ENCODE data around the gene ASB16. TPM values are rescaled to one million over a fixed set of nuclear protein-coding genes. Genes with fewer than 3 reads are reported as not detected.

The ASB16 gene
- total RNA-seq, 1 experiment from 2014 or later, result 0.37 TPM

GRCh38 chr17:44186307-44187130 is 16.0 kb downstream of the ASB16 start, which contains the start of gene TMUB2:
Gene TMUB2 (plus strand): TSS chr17:44186972. CDS start chr17:44187709, 737 bp downstream.
- peak within 1 kb of the TSS; percentile 89 to 91 for H3K4me3 ChIP-seq (replicated peaks in 1 of 2; ENCODE audit: low read depth in 1 of 2, low read length in 2 of 2)
- DNase-seq (ENCODE audit: low read depth, low spot score) (peak; percentile 99), ATAC-seq (peak; percentile 87)
- peaks cover 17 to 21% of the 10 kb centered on the region in 2 experiments; a peak in 3 of 4 replicates for H3K36me3 ChIP-seq (ENCODE audit: control insufficient read depth in 1 of 2, insufficient read depth in 2 of 2, low read length in 2 of 2)
- TF ChIP-seq SIN3A (IDR thresholded peaks at IDR 0.05; ENCODE audit: low read depth) (peak; percentile 22; the same call in 1 of the 2 replicates), POLR2AphosphoS5 (IDR thresholded peaks at IDR 0.05; ENCODE audit: low read depth, low read length) (peak; percentile 93), JUND (IDR thresholded peaks at IDR 0.05) (no peak), ZNF274 (IDR thresholded peaks at IDR 0.05; ENCODE audit: low read depth, low read length) (no peak), POLR2A (IDR thresholded peaks at IDR 0.05; ENCODE audit: borderline replicate concordance, extremely low read depth, insufficient read depth, insufficient read length) (peak; percentile 77), SRF (IDR thresholded peaks at IDR 0.05; ENCODE audit: low read depth) (peak; percentile 73; the same call in 1 of the 2 replicates), CTCF (IDR thresholded peaks at IDR 0.05 in 2 of 3, conservative IDR thresholded peaks at IDR 0.05 in 1 of 3; ENCODE audit: borderline replicate concordance in 1 of 3, insufficient read depth in 1 of 3, low read depth in 2 of 3, low read length in 2 of 3) (no peak), YY1 (IDR thresholded peaks at IDR 0.05; ENCODE audit: extremely low read depth, insufficient replicate concordance, low read depth, low read length) (no peak), FOSL1 (IDR thresholded peaks at IDR 0.05; ENCODE audit: low read depth) (no peak), ATF3 (IDR thresholded peaks at IDR 0.05) (no peak), CEBPB (IDR thresholded peaks at IDR 0.05; ENCODE audit: low read depth) (no peak), ZBTB33 (IDR thresholded peaks at IDR 0.05; ENCODE audit: extremely low read depth, insufficient replicate concordance, low read length) (no peak), EZH2 (IDR thresholded peaks at IDR 0.05) (no peak), SP1 (IDR thresholded peaks at IDR 0.05; ENCODE audit: low read depth) (peak; percentile 89), TCF7L2 (IDR thresholded peaks at IDR 0.05; ENCODE audit: borderline replicate concordance, extremely low read depth, insufficient read depth, insufficient read length) (peak; percentile 63), MAX (IDR thresholded peaks at IDR 0.05) (peak; percentile 40; the same call in 1 of the 2 replicates), ELF1 (IDR thresholded peaks at IDR 0.05; ENCODE audit: borderline replicate concordance, low read depth) (peak; percentile 85; the same call in 1 of the 2 replicates), ZFX (IDR thresholded peaks at IDR 0.05) (no peak; the same call in 1 of the 2 replicates)
- POLR2A ChIA-PET, result interaction anchor here (0.6 to 1.6 kb wide), 6 partner anchors 13 to 159 kb away, joined by 3 to 5 read pairs (median 4); partner anchors contain the start of genes ATXN7L3 and GRN
- H4K20me1 ChIP-seq (ENCODE audit: insufficient read depth), result no peaks in the 10 kb centered on the region
- H3K27me3 ChIP-seq (ENCODE audit: insufficient read depth, low read length), result no peaks in the 10 kb centered on the region
- H3K79me2 ChIP-seq (ENCODE audit: insufficient read depth, low read length), result peaks cover 61% of the 10 kb centered on the region
- peak within 1 kb of the TSS; percentile 95 for H3K9ac ChIP-seq (ENCODE audit: low read length)
- TSS peak; percentile 73 for BruUV-seq (replicated peaks)
- H3K9me3 ChIP-seq (ENCODE audit: control insufficient read depth in 1 of 2, insufficient read depth in 1 of 2, low read depth in 1 of 2, low read length in 2 of 2), result no peaks in the 10 kb centered on the region
- no peaks in the 10 kb centered on the region for H3K9me2 ChIP-seq (ENCODE audit: insufficient read depth)
- peak within 1 kb of the TSS; percentile 71 for H3K4me2 ChIP-seq (ENCODE audit: low read length)
- H3K4me1 ChIP-seq (ENCODE audit: control insufficient read depth in 1 of 2, insufficient read depth in 2 of 2, low read length in 2 of 2), result peaks cover 7 to 20% of the 10 kb centered on the region in 2 experiments; a peak in 3 of 4 replicates
- no peak within 1 kb of the TSS for H2AFZ ChIP-seq (ENCODE audit: low read depth, low read length, poor library complexity, severe bottlenecking)
- RAD21 ChIA-PET (ENCODE audit: low non-redundant PET in 1 of 2, low total read pairs in 2 of 2, uncharacterized antibody in 2 of 2, unreplicated experiment in 2 of 2), result interaction anchor here (0.6 to 0.8 kb wide), 3 partner anchors 15 to 58 kb away, joined by 3 to 4 read pairs (median 3); no protein-coding TSS in a partner anchor
- H3K27ac ChIP-seq (ENCODE audit: low read depth, low read length), result peak within 1 kb of the TSS; percentile 89
- CTCF ChIA-PET, result interaction anchor here (1.0 to 2.4 kb wide), 8 partner anchors 13 to 243 kb away, joined by 3 to 12 read pairs (median 5); no protein-coding TSS in a partner anchor
- intact Hi-C loops (cut with micrococcal nuclease), result no loop called here

Measured in HCT116 (cell line).